ENCODE results near the gene PRR20G. TPM values are rescaled to one million over a fixed set of nuclear protein-coding genes. Genes with fewer than 3 reads are reported as not detected.

PRR20G gene
- total RNA-seq, 1 donor from 2014 or later: not detected

- Histone ChIP-seq H3K27ac (ENCODE audit: low read depth, low read length) (no peak overlapping the region), H3K9me3 (ENCODE audit: insufficient read depth, low read depth, low read length) (no peaks in the 10 kb centered on the region), H3K4me3 (ENCODE audit: insufficient read depth, low read depth, low read length) (no peak overlapping the region), H3K4me2 (ENCODE audit: low read length) (no peak overlapping the region), H3K36me3 (ENCODE audit: insufficient read depth, low read length) (no peaks in the 10 kb centered on the region), H2AFZ (ENCODE audit: low read depth, low read length) (no peak overlapping the region), H4K20me1 (ENCODE audit: insufficient read depth, low read length) (no peaks in the 10 kb centered on the region), H3K79me2 (ENCODE audit: insufficient read depth, low read length) (no peaks in the 10 kb centered on the region), H3K9ac (ENCODE audit: low read length) (no peak overlapping the region), H3K4me1 (ENCODE audit: insufficient read depth, low read length) (no peaks in the 10 kb centered on the region), H3K27me3 (ENCODE audit: insufficient read depth, low read length) (no peaks in the 10 kb centered on the region)
- peaks cover 46% of the 10 kb centered on the region for H3K27me3 Mint-ChIP-seq (ENCODE audit: low read depth, unreplicated experiment)
- H3K9me3 Mint-ChIP-seq (ENCODE audit: unreplicated experiment): peaks cover 6% of the 10 kb centered on the region
- no peak overlapping the region for H3K4me3 Mint-ChIP-seq (ENCODE audit: unreplicated experiment)
- TF ChIP-seq EZH2 (IDR thresholded peaks at IDR 0.05; ENCODE audit: insufficient read depth, low read length): no peak
- TF ChIP-seq CTCF (IDR thresholded peaks at IDR 0.05; ENCODE audit: insufficient read depth, low read depth, low read length): no peak
- FAIRE-seq (no peak), DNase-seq (ENCODE audit: low read depth) (no peak)
- no peaks in the 10 kb centered on the region for H3K4me1 Mint-ChIP-seq (ENCODE audit: low read depth, unreplicated experiment)
- no peaks in the 10 kb centered on the region for H3K36me3 Mint-ChIP-seq (ENCODE audit: low read depth, unreplicated experiment)
- H3K27ac Mint-ChIP-seq (ENCODE audit: unreplicated experiment): no peak overlapping the region
These were observed 33.7 kb downstream of the PRR20G start for GRCh38 chr3:127254033-127254644.

GRCh38 chr3:127253491-127253890 is 34.4 kb downstream of the PRR20G start:
- H3K4me2 ChIP-seq (ENCODE audit: low read length): no peak overlapping the region
- no peak overlapping the region for H3K27ac ChIP-seq (ENCODE audit: low read depth, low read length)
- no peak overlapping the region for H3K4me3 ChIP-seq (ENCODE audit: insufficient read depth, low read depth, low read length)
- H3K79me2 ChIP-seq (ENCODE audit: insufficient read depth, low read length): no peaks in the 10 kb centered on the region
- Mint-ChIP-seq H3K27me3 (ENCODE audit: low read depth, unreplicated experiment) (peaks cover 42% of the 10 kb centered on the region), H3K36me3 (ENCODE audit: low read depth, unreplicated experiment) (no peaks in the 10 kb centered on the region), H3K4me1 (ENCODE audit: low read depth, unreplicated experiment) (no peaks in the 10 kb centered on the region), H3K4me3 (ENCODE audit: unreplicated experiment) (no peak overlapping the region), H3K27ac (ENCODE audit: unreplicated experiment) (no peak overlapping the region), H3K9me3 (ENCODE audit: unreplicated experiment) (peaks cover 6% of the 10 kb centered on the region)
- FAIRE-seq: no peak
- H4K20me1 ChIP-seq (ENCODE audit: insufficient read depth, low read length): no peaks in the 10 kb centered on the region
- H3K4me1 ChIP-seq (ENCODE audit: insufficient read depth, low read length): no peaks in the 10 kb centered on the region
- no peak for TF ChIP-seq CTCF (IDR thresholded peaks at IDR 0.05; ENCODE audit: insufficient read depth, low read depth, low read length)
- TF ChIP-seq EZH2 (IDR thresholded peaks at IDR 0.05; ENCODE audit: insufficient read depth, low read length): no peak
- H3K27me3 ChIP-seq (ENCODE audit: insufficient read depth, low read length): no peaks in the 10 kb centered on the region
- no peak overlapping the region for H3K9ac ChIP-seq (ENCODE audit: low read length)
- DNase-seq (ENCODE audit: low read depth): no peak
- no peaks in the 10 kb centered on the region for H3K36me3 ChIP-seq (ENCODE audit: insufficient read depth, low read length)
- no peaks in the 10 kb centered on the region for H3K9me3 ChIP-seq (ENCODE audit: insufficient read depth, low read depth, low read length)
- no peak overlapping the region for H2AFZ ChIP-seq (ENCODE audit: low read depth, low read length)

- FAIRE-seq: no peak
- Histone ChIP-seq H3K36me3 (ENCODE audit: insufficient read depth, low read length) (no peaks in the 10 kb centered on the region), H3K9me3 (ENCODE audit: insufficient read depth, low read depth, low read length) (no peaks in the 10 kb centered on the region), H3K4me3 (ENCODE audit: insufficient read depth, low read depth, low read length) (no peak overlapping the region), H3K9ac (ENCODE audit: low read length) (no peak overlapping the region), H3K27ac (ENCODE audit: low read depth, low read length) (no peak overlapping the region), H2AFZ (ENCODE audit: low read depth, low read length) (no peak overlapping the region), H4K20me1 (ENCODE audit: insufficient read depth, low read length) (no peaks in the 10 kb centered on the region), H3K27me3 (ENCODE audit: insufficient read depth, low read length) (no peaks in the 10 kb centered on the region), H3K4me1 (ENCODE audit: insufficient read depth, low read length) (no peaks in the 10 kb centered on the region), H3K4me2 (ENCODE audit: low read length) (no peak overlapping the region), H3K79me2 (ENCODE audit: insufficient read depth, low read length) (no peaks in the 10 kb centered on the region)
- H3K4me1 Mint-ChIP-seq (ENCODE audit: low read depth, unreplicated experiment): no peaks in the 10 kb centered on the region
- H3K9me3 Mint-ChIP-seq (ENCODE audit: unreplicated experiment): peaks cover 6% of the 10 kb centered on the region
- no peak for DNase-seq (ENCODE audit: low read depth)
- H3K27ac Mint-ChIP-seq (ENCODE audit: unreplicated experiment): no peak overlapping the region
- peaks cover 35% of the 10 kb centered on the region for H3K27me3 Mint-ChIP-seq (ENCODE audit: low read depth, unreplicated experiment)
- no peak overlapping the region for H3K4me3 Mint-ChIP-seq (ENCODE audit: unreplicated experiment)
- no peak for TF ChIP-seq EZH2 (IDR thresholded peaks at IDR 0.05; ENCODE audit: insufficient read depth, low read length)
- H3K36me3 Mint-ChIP-seq (ENCODE audit: low read depth, unreplicated experiment): no peaks in the 10 kb centered on the region
These were observed 35.4 kb downstream of the PRR20G start for GRCh38 chr3:127252446-127252845.

Data from astrocyte (in vitro differentiated cells and primary cell).